GM18502 (cell line): ENCODE measurements around the gene LRRC28.

Source experiments
- ATAC-seq: cut with Tn5 transposase; IDR thresholded peaks from one replicate; pipeline ENCODE4 v1.9.1; 2021; ENCODE audit warnings: mild to moderate bottlenecking; ENCODE audit not compliant: unreplicated experiment, poor library complexity

Gene LRRC28

GRCh38 chr15:99248000-99248715 is 3.1 kb upstream of the LRRC28 start:
- no peak for ATAC-seq

- ATAC-seq, result no peak
These were observed 1.9 kb upstream of the LRRC28 start, which contains the start of gene TTC23 for GRCh38 chr15:99249270-99249841. TTC23 (minus strand) TSS chr15:99249581; CDS start chr15:99228712, 20,869 bp downstream.

GRCh38 chr15:99250001-99250400 is 1.3 kb upstream of the LRRC28 start:
- ATAC-seq, result no peak

GRCh38 chr15:99250494-99250856 is 806 bp upstream of the LRRC28 start:
- no peak for ATAC-seq

- ATAC-seq, result no peak
These were observed 1.0 kb downstream of the LRRC28 start for GRCh38 chr15:99252326-99252725.

GRCh38 chr15:99253381-99254090 is 2.3 kb downstream of the LRRC28 start:
- ATAC-seq, result no peak

GRCh38 chr15:99257107-99257750 is 5.9 kb downstream of the LRRC28 start:
- ATAC-seq, result no peak

GRCh38 chr15:99264125-99264524 is 12.8 kb downstream of the LRRC28 start:
- ATAC-seq, result no peak

- ATAC-seq, result no peak
These were observed 14.3 kb downstream of the LRRC28 start for GRCh38 chr15:99265541-99266070.

GRCh38 chr15:99267957-99268356 is 16.7 kb downstream of the LRRC28 start:
- ATAC-seq, result no peak

- ATAC-seq, result no peak
These were observed 17.1 kb downstream of the LRRC28 start for GRCh38 chr15:99268431-99268830.

GRCh38 chr15:99273801-99274200 is 22.5 kb downstream of the LRRC28 start:
- no peak for ATAC-seq

- ATAC-seq, result no peak
These were observed 23.8 kb downstream of the LRRC28 start for GRCh38 chr15:99275061-99275460.

GRCh38 chr15:99275525-99276128 is 24.3 kb downstream of the LRRC28 start:
- no peak for ATAC-seq

- no peak for ATAC-seq
These were observed 28.0 kb downstream of the LRRC28 start for GRCh38 chr15:99279290-99279689.

GRCh38 chr15:99279827-99280226 is 28.5 kb downstream of the LRRC28 start:
- ATAC-seq, result no peak

GRCh38 chr15:99282121-99282520 is 30.8 kb downstream of the LRRC28 start:
- ATAC-seq, result no peak

GRCh38 chr15:99282586-99282985 is 31.3 kb downstream of the LRRC28 start:
- ATAC-seq, result no peak

GRCh38 chr15:99283717-99284116 is 32.4 kb downstream of the LRRC28 start:
- ATAC-seq, result no peak

- no peak for ATAC-seq
These were observed 40.4 kb downstream of the LRRC28 start for GRCh38 chr15:99291643-99292042.
